ENCODE measurements around the gene METRNL. TPM values are rescaled to one million over a fixed set of nuclear protein-coding genes. Genes with fewer than 3 reads are reported as not detected.
"Not testable (repeated sequence)": the region's sequence is repeated elsewhere in the genome, so short reads cannot be mapped to it uniquely, and the experiment has no call there.

The METRNL gene
- total RNA-seq, 1 donor from 2014 or later, result 156 TPM

DNA sequence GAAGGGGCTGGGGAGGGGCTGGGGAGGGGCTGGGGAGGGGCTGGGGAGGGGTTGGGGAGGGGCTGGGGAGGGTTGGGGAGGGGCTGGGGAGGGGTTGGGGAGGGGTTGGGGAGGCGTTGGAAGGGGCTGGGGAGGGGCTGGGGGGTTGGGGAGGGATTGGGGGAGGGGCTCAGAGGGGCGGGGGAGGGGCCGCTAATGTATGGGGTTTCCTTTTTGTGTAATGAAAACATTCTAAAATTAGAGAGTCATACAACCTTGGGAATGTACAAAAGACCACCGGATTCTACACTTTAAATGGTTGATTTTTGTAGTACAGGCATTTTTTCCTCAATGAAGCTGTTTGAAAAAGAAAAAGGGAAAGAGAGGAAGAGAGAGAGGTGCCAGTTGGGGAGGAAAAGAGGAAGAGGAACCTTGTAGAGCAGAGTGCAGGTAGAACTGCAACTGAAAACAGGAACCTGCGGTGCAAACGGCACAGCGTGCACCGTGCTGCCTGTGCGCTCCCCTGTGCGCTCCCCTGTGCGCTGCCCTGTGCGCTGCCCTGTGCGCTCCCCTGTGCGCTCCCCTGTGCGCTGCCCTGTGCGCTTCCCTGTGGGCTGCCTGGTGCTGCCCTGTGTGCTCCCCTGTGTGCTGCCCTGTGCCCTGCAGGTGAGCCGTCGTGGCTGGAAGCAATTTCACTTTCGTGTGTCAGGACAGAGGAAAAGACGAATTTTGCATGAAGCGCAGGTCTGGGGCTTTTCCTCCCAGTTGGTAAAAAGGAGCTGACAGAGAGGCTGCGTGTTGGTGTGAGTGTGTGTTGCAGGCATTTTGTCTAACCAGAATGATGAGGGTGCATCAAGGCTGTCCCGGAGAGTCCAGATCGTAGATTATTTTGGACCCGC is 40.8 kb downstream of the METRNL start:
- Histone ChIP-seq H3K4me3 (no peak overlapping the region), H3K27ac (no peak overlapping the region), H3K9me3 (no peaks in the 10 kb centered on the region), H3K4me1 (peaks cover 7% of the 10 kb centered on the region), H3K27me3 (no peaks in the 10 kb centered on the region), H3K36me3 (no peaks in the 10 kb centered on the region)
- no peak for DNase-seq (ENCODE audit: extremely low spot score in 2 of 2)
- intact Hi-C loops (cut with DNase I), result no loop called here
- TF ChIP-seq, protein P1, sequence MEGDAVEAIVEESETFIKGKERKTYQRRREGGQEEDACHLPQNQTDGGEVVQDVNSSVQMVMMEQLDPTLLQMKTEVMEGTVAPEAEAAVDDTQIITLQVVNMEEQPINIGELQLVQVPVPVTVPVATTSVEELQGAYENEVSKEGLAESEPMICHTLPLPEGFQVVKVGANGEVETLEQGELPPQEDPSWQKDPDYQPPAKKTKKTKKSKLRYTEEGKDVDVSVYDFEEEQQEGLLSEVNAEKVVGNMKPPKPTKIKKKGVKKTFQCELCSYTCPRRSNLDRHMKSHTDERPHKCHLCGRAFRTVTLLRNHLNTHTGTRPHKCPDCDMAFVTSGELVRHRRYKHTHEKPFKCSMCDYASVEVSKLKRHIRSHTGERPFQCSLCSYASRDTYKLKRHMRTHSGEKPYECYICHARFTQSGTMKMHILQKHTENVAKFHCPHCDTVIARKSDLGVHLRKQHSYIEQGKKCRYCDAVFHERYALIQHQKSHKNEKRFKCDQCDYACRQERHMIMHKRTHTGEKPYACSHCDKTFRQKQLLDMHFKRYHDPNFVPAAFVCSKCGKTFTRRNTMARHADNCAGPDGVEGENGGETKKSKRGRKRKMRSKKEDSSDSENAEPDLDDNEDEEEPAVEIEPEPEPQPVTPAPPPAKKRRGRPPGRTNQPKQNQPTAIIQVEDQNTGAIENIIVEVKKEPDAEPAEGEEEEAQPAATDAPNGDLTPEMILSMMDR (IDR thresholded peaks at IDR 0.05), result no peak
- TF ChIP-seq POLR2AphosphoS5 (IDR thresholded peaks at IDR 0.05; ENCODE audit: insufficient read depth in 1 of 2, low read depth in 1 of 2) (no peak), POLR2A (IDR thresholded peaks at IDR 0.05) (no peak)

DNA sequence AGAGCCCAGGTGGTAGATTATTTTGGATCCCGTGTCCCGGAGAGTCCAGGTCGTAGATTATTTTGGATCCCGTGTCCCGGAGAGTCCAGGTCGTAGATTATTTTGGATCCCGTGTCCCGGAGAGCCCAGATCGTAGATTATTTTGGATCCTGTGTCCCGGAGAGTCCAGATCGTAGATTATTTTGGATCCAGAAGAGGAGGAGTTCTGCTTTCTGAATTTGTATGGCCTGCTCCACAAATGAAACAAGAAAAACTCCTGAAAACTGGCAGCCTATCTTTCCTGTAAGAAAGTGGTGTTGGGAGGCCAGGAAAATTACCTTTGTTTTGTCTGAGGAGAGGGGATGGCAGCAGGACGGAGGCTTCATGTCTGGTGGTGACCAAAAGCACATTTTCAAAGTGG is 42.1 kb downstream of the METRNL start:
- H3K9me3 ChIP-seq; intact Hi-C loops (cut with DNase I); H3K27me3 ChIP-seq; H3K4me1 ChIP-seq; DNase-seq (ENCODE audit: extremely low spot score in 2 of 2); H3K36me3 ChIP-seq; H3K4me3 ChIP-seq; H3K27ac ChIP-seq: not testable (repeated sequence)

DNA sequence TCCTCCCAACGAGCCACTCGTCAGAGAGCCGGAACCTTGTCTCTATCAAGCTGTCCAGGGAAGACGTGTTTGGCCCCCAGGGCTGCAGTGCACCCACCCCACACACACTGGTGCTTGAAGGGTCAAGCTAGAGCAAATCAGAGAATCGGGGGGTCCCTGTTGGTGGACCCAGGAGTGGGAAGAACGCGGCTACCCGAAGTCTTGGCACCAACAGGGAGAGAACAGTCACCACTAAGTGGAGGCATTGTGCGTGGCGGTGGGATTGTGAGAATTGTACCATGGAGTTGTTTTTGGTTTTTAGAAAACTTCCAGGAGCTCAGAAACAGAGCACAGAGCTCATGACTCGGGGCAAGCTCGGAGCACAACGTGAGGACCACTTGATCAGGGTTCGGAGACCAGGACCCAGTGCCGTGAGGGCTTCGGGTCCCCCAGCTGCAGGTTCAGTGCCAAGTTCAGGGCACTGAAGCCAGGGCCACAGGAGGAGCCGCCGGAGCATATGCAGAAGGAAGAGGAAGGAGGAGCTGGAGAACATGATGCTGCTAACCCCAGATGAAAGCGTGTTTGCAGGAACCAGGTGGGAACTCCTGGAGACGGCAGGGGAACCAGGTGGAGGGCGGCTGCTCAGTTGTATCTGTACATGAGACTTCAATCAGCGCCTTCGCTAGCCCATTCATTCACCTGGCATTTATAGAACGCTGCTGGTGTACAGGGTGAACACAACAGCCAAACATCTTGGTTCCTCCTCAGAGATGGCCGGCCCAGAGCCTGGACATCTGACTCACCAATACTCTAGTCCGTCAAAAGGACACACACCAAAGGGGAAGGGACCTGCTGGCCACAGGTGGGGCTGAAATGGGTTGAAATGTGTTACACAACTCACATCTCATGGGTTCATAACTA is 42.8 kb downstream of the METRNL start:
- H3K27ac ChIP-seq, result no peak overlapping the region
- no peaks in the 10 kb centered on the region for H3K9me3 ChIP-seq
- intact Hi-C loops (cut with DNase I), result no loop called here
- no peak overlapping the region for H3K4me3 ChIP-seq
- TF ChIP-seq, protein P1 (IDR thresholded peaks at IDR 0.05), result no peak
- TF ChIP-seq POLR2AphosphoS5 (IDR thresholded peaks at IDR 0.05; ENCODE audit: insufficient read depth in 1 of 2, low read depth in 1 of 2), result no peak
- no peak for TF ChIP-seq POLR2A (IDR thresholded peaks at IDR 0.05)
- H3K27me3 ChIP-seq, result no peaks in the 10 kb centered on the region
- peaks cover 7% of the 10 kb centered on the region for H3K4me1 ChIP-seq
- H3K36me3 ChIP-seq, result no peaks in the 10 kb centered on the region
- no peak for DNase-seq (ENCODE audit: extremely low spot score in 2 of 2)

DNA sequence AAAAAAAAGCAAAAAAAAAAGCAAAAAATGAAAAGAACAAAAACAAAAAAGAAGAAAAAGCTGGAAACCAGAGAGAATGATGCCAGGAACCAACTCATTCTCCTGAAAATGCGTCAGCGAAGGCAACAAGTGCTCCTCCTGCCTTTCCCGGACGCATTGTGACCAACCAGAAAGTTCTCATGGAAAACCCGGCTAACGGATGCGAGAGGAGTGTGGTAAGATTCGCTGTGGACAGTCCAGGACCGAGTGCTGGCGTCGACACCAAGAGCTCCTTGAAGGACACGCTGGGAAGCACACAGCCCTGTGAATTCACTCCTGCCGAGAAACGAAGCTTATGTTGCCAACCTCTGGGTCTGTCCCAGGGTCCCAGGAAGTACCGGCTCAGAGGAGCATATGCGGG is 43.4 kb downstream of the METRNL start:
- H3K27ac ChIP-seq, result no peak overlapping the region
- H3K4me1 ChIP-seq, result peaks cover 7% of the 10 kb centered on the region
- no peaks in the 10 kb centered on the region for H3K36me3 ChIP-seq
- H3K27me3 ChIP-seq, result no peaks in the 10 kb centered on the region
- no peaks in the 10 kb centered on the region for H3K9me3 ChIP-seq
- TF ChIP-seq POLR2A (IDR thresholded peaks at IDR 0.05) (no peak), POLR2AphosphoS5 (IDR thresholded peaks at IDR 0.05; ENCODE audit: insufficient read depth in 1 of 2, low read depth in 1 of 2) (no peak)
- TF ChIP-seq, protein P1 (IDR thresholded peaks at IDR 0.05), result no peak
- intact Hi-C loops (cut with DNase I), result no loop called here
- H3K4me3 ChIP-seq, result no peak overlapping the region
- DNase-seq (ENCODE audit: extremely low spot score in 2 of 2), result no peak

DNA sequence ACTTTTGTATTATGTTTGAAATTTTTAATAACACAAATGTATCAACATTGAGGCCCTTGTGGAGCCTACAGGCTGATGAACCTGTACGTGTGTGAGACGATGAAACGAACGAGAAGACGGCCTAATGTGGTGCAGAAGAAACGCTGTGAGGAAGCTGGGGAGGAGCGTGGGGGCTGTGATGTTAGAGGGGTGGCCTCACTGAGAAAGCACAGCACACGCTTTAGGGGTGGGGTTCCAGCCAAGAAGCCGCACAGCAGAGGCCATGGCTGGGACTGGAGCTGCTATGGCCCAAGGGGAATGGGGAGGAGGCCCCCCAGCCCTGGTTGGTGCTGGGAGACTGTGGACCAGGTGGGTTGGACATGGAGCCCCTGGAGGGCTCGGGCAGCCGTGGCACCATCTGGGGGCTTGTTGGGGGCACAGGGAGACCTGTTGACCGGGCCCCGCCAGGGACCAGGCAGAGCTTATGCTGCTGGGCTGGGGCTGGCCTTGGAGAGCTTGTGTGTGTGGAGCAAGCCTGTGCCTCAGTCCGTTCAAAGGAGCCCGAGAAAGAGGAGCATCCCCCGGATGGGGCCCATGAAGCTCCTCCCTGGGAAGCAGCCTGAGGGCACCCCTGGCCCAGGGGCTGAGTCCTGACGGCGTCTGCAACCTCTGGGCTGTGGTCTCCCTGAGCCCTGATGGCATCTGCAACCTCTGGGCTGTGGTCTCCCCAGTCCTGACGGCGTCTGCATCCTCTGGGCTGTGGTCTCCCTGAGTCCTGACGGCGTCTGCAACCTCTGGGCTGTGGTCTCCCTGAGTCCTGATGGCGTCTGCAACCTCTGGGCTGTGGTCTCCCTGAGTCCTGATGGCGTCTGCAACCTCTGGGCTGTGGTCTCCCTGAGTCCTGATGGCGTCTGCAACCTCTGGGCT is 44.7 kb downstream of the METRNL start:
- H3K4me3 ChIP-seq, result no peak overlapping the region
- no peak for DNase-seq (ENCODE audit: extremely low spot score in 2 of 2)
- H3K4me1 ChIP-seq, result no peaks in the 10 kb centered on the region
- no peaks in the 10 kb centered on the region for H3K9me3 ChIP-seq
- H3K36me3 ChIP-seq, result no peaks in the 10 kb centered on the region
- TF ChIP-seq POLR2AphosphoS5 (IDR thresholded peaks at IDR 0.05; ENCODE audit: insufficient read depth in 1 of 2, low read depth in 1 of 2), result no peak
- no peak for TF ChIP-seq POLR2A (IDR thresholded peaks at IDR 0.05)
- TF ChIP-seq, protein P1 (IDR thresholded peaks at IDR 0.05), result no peak
- intact Hi-C loops (cut with DNase I), result no loop called here
- H3K27ac ChIP-seq, result no peak overlapping the region
- H3K27me3 ChIP-seq, result no peaks in the 10 kb centered on the region
